ENCODE results near the gene MYOCD. TPM values are rescaled to one million over a fixed set of nuclear protein-coding genes. Genes with fewer than 3 reads are reported as not detected.

Gene MYOCD
- total and polyA plus RNA-seq, 7 donors: 0.46 to 168 (median 108) TPM

DNA sequence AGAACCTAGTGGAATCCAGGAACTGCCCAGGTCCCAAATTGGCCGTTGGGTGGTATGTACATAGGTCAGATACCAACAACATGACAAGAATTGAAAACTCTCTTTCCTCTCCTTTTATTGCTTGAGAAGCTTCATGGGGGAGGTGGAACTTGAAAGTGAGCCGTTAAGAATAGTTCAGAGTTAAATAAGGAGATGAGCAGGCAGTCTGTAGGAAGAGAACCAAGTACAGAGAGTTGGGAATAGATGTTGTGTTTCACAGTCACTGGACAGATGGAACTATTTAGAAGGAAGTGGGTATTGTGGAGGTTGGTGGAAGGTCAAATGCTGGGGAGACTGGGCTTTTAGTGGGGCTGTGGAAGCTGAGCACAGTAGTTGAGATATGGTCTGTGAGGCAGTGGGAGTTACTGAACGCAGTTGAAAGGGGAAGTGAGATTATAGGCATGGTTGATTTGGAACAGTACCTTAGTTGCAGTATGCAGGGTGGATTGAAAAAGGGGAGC is 150.0 kb downstream of the MYOCD start:
- no peak for DNase-seq
- 18 to 43% methylated on average over 3 of the region's 3 CpGs for WGBS, 2 donors
- H3K4me1 ChIP-seq: no peaks in the 10 kb centered on the region
- no peak for TF ChIP-seq EP300 (IDR thresholded peaks at IDR 0.05)
- no peak for TF ChIP-seq POLR2A (IDR thresholded peaks at IDR 0.05)
- TF ChIP-seq POLR2AphosphoS5 (IDR thresholded peaks at IDR 0.05): no peak
- TF ChIP-seq, protein P1, sequence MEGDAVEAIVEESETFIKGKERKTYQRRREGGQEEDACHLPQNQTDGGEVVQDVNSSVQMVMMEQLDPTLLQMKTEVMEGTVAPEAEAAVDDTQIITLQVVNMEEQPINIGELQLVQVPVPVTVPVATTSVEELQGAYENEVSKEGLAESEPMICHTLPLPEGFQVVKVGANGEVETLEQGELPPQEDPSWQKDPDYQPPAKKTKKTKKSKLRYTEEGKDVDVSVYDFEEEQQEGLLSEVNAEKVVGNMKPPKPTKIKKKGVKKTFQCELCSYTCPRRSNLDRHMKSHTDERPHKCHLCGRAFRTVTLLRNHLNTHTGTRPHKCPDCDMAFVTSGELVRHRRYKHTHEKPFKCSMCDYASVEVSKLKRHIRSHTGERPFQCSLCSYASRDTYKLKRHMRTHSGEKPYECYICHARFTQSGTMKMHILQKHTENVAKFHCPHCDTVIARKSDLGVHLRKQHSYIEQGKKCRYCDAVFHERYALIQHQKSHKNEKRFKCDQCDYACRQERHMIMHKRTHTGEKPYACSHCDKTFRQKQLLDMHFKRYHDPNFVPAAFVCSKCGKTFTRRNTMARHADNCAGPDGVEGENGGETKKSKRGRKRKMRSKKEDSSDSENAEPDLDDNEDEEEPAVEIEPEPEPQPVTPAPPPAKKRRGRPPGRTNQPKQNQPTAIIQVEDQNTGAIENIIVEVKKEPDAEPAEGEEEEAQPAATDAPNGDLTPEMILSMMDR (IDR thresholded peaks at IDR 0.05): no peak
- H3K27ac ChIP-seq: no peak overlapping the region
- H3K4me3 ChIP-seq: no peak overlapping the region
- intact Hi-C loops (cut with DNase I): no loop called here
- H3K36me3 ChIP-seq: no peaks in the 10 kb centered on the region
- H3K27me3 ChIP-seq: no peaks in the 10 kb centered on the region
- H3K9me3 ChIP-seq: no peaks in the 10 kb centered on the region

Other genes starting within 250 kb of the MYOCD start
- 1 to 10 TPM; 2.6 to 6.4 (median 2.8) TPM for gene ARHGAP44, start 123.6 kb downstream of the MYOCD start, total RNA-seq
- 10 to 100 TPM; 15.8 to 23.8 (median 19.8) TPM for gene ARHGAP44, start 123.6 kb downstream of the MYOCD start, polyA plus RNA-seq

All from sigmoid colon (tissue), 7 donors.